Left lobe of liver (tissue), 2 donors: ENCODE measurements around the gene MAGEC3. TPM values are rescaled to one million over a fixed set of nuclear protein-coding genes. Genes with fewer than 3 reads are reported as not detected.
"Not testable (repeated sequence)": the region's sequence is repeated elsewhere in the genome, so short reads cannot be mapped to it uniquely, and the experiment has no call there.

ENCODE experiments used
- ATAC-seq: fragments of 200-7000 bp; cut with Tn5 transposase; one replicate; pipeline ENCODE4 v1.9.1; 2020; ENCODE audit warnings: mild to moderate bottlenecking, moderate library complexity
- DNase-seq: peaks from one replicate; pipeline ENCODE4 v3.0.0-alpha.2; 2020; ENCODE audit warnings: low spot score
- total RNA-seq: library from RNA; stranded (reverse); gene quantifications from one replicate; pipeline ENCODE4 v1.2.1, GENCODE V29; 2021
- donor health status: DM: no; HTN: no; CAD: no; lungs with moderate emphysema.
- donor health status: DM: no; HTN: yes; CAD: no.

MAGEC3 gene
- total RNA-seq = not detected

GRCh38 chrX:141838016-141838415 lies at the start of gene MAGEC3:
TSS of gene MAGEC3 (plus strand) at chrX:141838316. CDS start at chrX:141838316, 0 bp downstream.
- DNase-seq = no peak
- no peak for ATAC-seq

- no peak for DNase-seq
These were observed 46.3 kb upstream of the MAGEC3 start for GRCh38 chrX:141791856-141792255.

GRCh38 chrX:141811438-141811837 lies 26.7 kb upstream of the MAGEC3 start:
- ATAC-seq = no peak
- no peak for DNase-seq

More at GRCh38 chrX:141791856-141792255, 46.3 kb upstream of the MAGEC3 start:
- no peak for ATAC-seq

GRCh38 chrX:141814213-141814857 lies 23.8 kb upstream of the MAGEC3 start:
- DNase-seq = no peak
- ATAC-seq = no peak

- no peak for ATAC-seq
- DNase-seq = no peak
These were observed 22.2 kb upstream of the MAGEC3 start for GRCh38 chrX:141815904-141816303.

GRCh38 chrX:141832247-141832646 lies 5.9 kb upstream of the MAGEC3 start:
- no peak for ATAC-seq
- no peak for DNase-seq

- DNase-seq (no peak), ATAC-seq (no peak)
These were observed 1.7 kb downstream of the MAGEC3 start for GRCh38 chrX:141839856-141840255.

GRCh38 chrX:141857479-141857878 lies 19.4 kb downstream of the MAGEC3 start:
- ATAC-seq (no peak), DNase-seq (no peak)

GRCh38 chrX:141879616-141880015 lies 41.5 kb downstream of the MAGEC3 start:
- ATAC-seq = no peak
- no peak for DNase-seq

GRCh38 chrX:141888811-141889210 lies 50.7 kb downstream of the MAGEC3 start:
- DNase-seq, ATAC-seq: not testable (repeated sequence)

- no peak for ATAC-seq
- no peak for DNase-seq
These were observed 56.6 kb downstream of the MAGEC3 start for GRCh38 chrX:141894733-141895132.

- no peak for DNase-seq
- ATAC-seq = no peak
These were observed 59.6 kb downstream of the MAGEC3 start for GRCh38 chrX:141897690-141898089.

GRCh38 chrX:141902366-141902765 lies 64.2 kb downstream of the MAGEC3 start:
- DNase-seq (no peak), ATAC-seq (no peak)

GRCh38 chrX:141903400-141904155 lies 65.5 kb downstream of the MAGEC3 start, which contains the start of gene MAGEC1:
TSS of gene MAGEC1 (plus strand) at chrX:141903894. CDS start at chrX:141905073, 1,179 bp downstream.
- DNase-seq (no peak), ATAC-seq (no peak)

- DNase-seq (no peak), ATAC-seq (no peak)
These were observed 66.1 kb downstream of the MAGEC3 start for GRCh38 chrX:141904262-141904661.

GRCh38 chrX:141917801-141918200 lies 79.7 kb downstream of the MAGEC3 start:
- ATAC-seq (no peak), DNase-seq (no peak)

- ATAC-seq = no peak
These were observed 86.2 kb downstream of the MAGEC3 start for GRCh38 chrX:141924293-141924692.

GRCh38 chrX:141928432-141928831 lies 90.3 kb downstream of the MAGEC3 start:
- DNase-seq (no peak), ATAC-seq (no peak)

More at GRCh38 chrX:141924293-141924692, 86.2 kb downstream of the MAGEC3 start:
- no peak for DNase-seq

GRCh38 chrX:141934059-141934641 lies 96.0 kb downstream of the MAGEC3 start:
- DNase-seq (no peak), ATAC-seq (no peak)

- ATAC-seq = no peak
These were observed 97.5 kb downstream of the MAGEC3 start for GRCh38 chrX:141935645-141936044.

GRCh38 chrX:141936080-141936479 lies 98.0 kb downstream of the MAGEC3 start:
- DNase-seq (no peak), ATAC-seq (no peak)

More at GRCh38 chrX:141935645-141936044, 97.5 kb downstream of the MAGEC3 start:
- DNase-seq = no peak

- no peak for DNase-seq
These were observed 103.1 kb downstream of the MAGEC3 start for GRCh38 chrX:141941234-141941633.

More at GRCh38 chrX:141941234-141941633, 103.1 kb downstream of the MAGEC3 start:
- no peak for ATAC-seq
